Osteoblast (primary cell): ENCODE results near the gene PTP4A2. TPM values are rescaled to one million over a fixed set of nuclear protein-coding genes. Genes with fewer than 3 reads are reported as not detected.
A peak's percentile ranks its signal among the peaks of the same experiment; 100 is the strongest.

Experiments used
- DNase-seq: peaks from one replicate; pipeline ENCODE4 v3.0.0; 2011; ENCODE audit warnings: low spot score, mixed read lengths; ENCODE audit not compliant: insufficient read length; ENCODE audit errors: missing footprints
- H2AFZ ChIP-seq: 2 replicates; pipeline ENCODE4 v1.6.0; 2011; ENCODE audit warnings: mild to moderate bottlenecking, low read length
- H3K27ac ChIP-seq: 2 replicates; pipeline ENCODE4 v1.5.1; 2011; ENCODE audit warnings: mild to moderate bottlenecking, low read depth, low read length, moderate library complexity
- H3K27me3 ChIP-seq: 2 replicates; pipeline ENCODE4 v1.6.0; 2012; ENCODE audit warnings: mild to moderate bottlenecking, control low read depth, inconsistent platforms, low read length, moderate library complexity; ENCODE audit not compliant: insufficient read depth
- H3K36me3 ChIP-seq: 2 replicates; pipeline ENCODE4 v1.5.1; 2011; ENCODE audit warnings: mild to moderate bottlenecking, low read length, control low read depth, moderate library complexity; ENCODE audit not compliant: insufficient read depth
- H3K4me1 ChIP-seq: 2 replicates; pipeline ENCODE4 v1.5.1; 2011; ENCODE audit warnings: mild to moderate bottlenecking, low read length, control low read depth, moderate library complexity; ENCODE audit not compliant: insufficient read depth
- H3K4me2 ChIP-seq: 2 replicates; pipeline ENCODE4 v1.6.0; 2011; ENCODE audit warnings: mild to moderate bottlenecking, low read length; ENCODE audit not compliant: insufficient read depth
- H3K4me3 ChIP-seq: fragments of 200-600 bp; sonication (generic); 3 replicates; pipeline ENCODE4 v1.5.1; 2012; ENCODE audit warnings: mild to moderate bottlenecking, low read length, inconsistent platforms; ENCODE audit not compliant: insufficient read depth
- H3K79me2 ChIP-seq: 2 replicates; pipeline ENCODE4 v1.6.0; 2012; ENCODE audit warnings: mild to moderate bottlenecking, low read length, control low read depth, inconsistent platforms; ENCODE audit not compliant: insufficient read depth
- H3K9me3 ChIP-seq: 2 replicates; pipeline ENCODE4 v1.5.1; 2011; ENCODE audit warnings: low read depth, low read length, control low read depth
- H4K20me1 ChIP-seq: 2 replicates; pipeline ENCODE4 v1.6.0; 2012; ENCODE audit warnings: mild to moderate bottlenecking, low read length, control low read depth; ENCODE audit not compliant: insufficient read depth
- CTCF ChIP-seq: IDR thresholded peaks from 2 replicates; pipeline ENCODE4 v1.5.1; 2011; ENCODE audit warnings: mild to moderate bottlenecking, low read depth, low read length, moderate library complexity; ENCODE audit errors: extremely low read depth
- total RNA-seq: library from RNA; depleted of rRNA; stranded (reverse); fragments of >200 nt; gene quantifications from 2 replicates; pipeline ENCODE4 v1.2.3, GENCODE V29; 2012

The PTP4A2 gene
- total RNA-seq, 1 donor, result 539 TPM

DNA sequence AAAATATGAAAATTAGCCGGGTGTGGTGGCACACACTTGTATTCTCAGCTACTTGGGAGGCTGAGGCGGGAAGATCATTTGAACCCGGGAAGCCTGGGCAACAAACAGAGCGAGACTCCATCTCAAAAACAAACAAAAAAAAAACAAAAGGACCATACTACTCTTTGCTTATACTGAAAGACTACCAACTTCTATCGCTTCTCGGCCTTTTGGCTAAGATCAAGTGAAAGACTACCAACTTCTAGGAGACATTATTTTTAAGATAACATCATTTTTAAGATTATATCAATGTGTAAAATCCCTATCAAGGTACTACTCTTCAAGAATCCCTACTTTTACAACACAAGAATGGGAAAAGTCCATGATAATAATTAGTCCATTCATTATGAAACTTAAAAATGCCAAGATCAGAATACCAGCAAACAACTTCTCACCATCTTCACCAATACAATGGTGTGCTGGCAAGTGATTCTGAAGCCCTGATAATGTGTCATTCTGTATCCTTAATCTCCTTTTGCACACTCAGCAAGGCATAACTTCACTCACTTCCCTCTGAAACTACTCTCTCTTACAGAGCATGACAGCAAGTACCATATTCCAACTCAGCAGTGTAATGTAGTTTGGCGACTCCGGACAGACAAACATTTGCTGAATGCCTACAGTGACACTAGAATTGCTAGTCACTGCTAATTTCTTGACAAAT, 1.7 kb downstream of the PTP4A2 start:
- Histone ChIP-seq H3K4me3 (peak overlapping the region; percentile 93), H3K4me2 (peak overlapping the region; percentile 94), H3K27me3 (no peaks in the 10 kb centered on the region), H4K20me1 (peaks cover 59% of the 10 kb centered on the region), H3K27ac (peak overlapping the region; percentile 95), H2AFZ (no peak overlapping the region), H3K36me3 (no peaks in the 10 kb centered on the region), H3K79me2 (peaks cover 66% of the 10 kb centered on the region), H3K9me3 (no peaks in the 10 kb centered on the region), H3K4me1 (peaks cover 68% of the 10 kb centered on the region)
- DNase-seq, result peak; percentile 18
- TF ChIP-seq CTCF, result no peak

GRCh38 chr1:31934706-31935629, 3.2 kb downstream of the PTP4A2 start:
- peaks cover 72% of the 10 kb centered on the region for H4K20me1 ChIP-seq
- H3K36me3 ChIP-seq, result no peaks in the 10 kb centered on the region
- no peak overlapping the region for H2AFZ ChIP-seq
- peak; percentile 84 for DNase-seq
- peak overlapping the region; percentile 94 for H3K4me2 ChIP-seq
- peak overlapping the region; percentile 95 for H3K27ac ChIP-seq
- H3K4me1 ChIP-seq, result peaks cover 76% of the 10 kb centered on the region
- H3K4me3 ChIP-seq, result peak overlapping the region; percentile 93
- H3K27me3 ChIP-seq, result no peaks in the 10 kb centered on the region
- H3K9me3 ChIP-seq, result no peaks in the 10 kb centered on the region
- TF ChIP-seq CTCF, result no peak
- H3K79me2 ChIP-seq, result peaks cover 81% of the 10 kb centered on the region

GRCh38 chr1:31932491-31933316, 5.5 kb downstream of the PTP4A2 start:
- peaks cover 66% of the 10 kb centered on the region for H3K4me1 ChIP-seq
- peak overlapping the region; percentile 60 for H3K27ac ChIP-seq
- peak overlapping the region; percentile 60 for H3K4me2 ChIP-seq
- TF ChIP-seq CTCF, result no peak
- peaks cover 90% of the 10 kb centered on the region for H4K20me1 ChIP-seq
- H3K27me3 ChIP-seq, result no peaks in the 10 kb centered on the region
- H2AFZ ChIP-seq, result no peak overlapping the region
- peaks cover 3% of the 10 kb centered on the region for H3K36me3 ChIP-seq
- peak overlapping the region; percentile 25 for H3K4me3 ChIP-seq
- peaks cover 99% of the 10 kb centered on the region for H3K79me2 ChIP-seq
- peak; percentile 57 for DNase-seq
- no peaks in the 10 kb centered on the region for H3K9me3 ChIP-seq
